NCI-H460 (cell line): ENCODE data around the gene FAM171A1. TPM values are rescaled to one million over a fixed set of nuclear protein-coding genes. Genes with fewer than 3 reads are reported as not detected.

Experiments used
- DNase-seq: peaks from one replicate; pipeline ENCODE4 v3.0.0-alpha.2; 2016; ENCODE audit warnings: low read depth; ENCODE audit errors: extremely low read depth
- small RNA-seq, 2 experiments: library from RNA; depleted of rRNA; stranded (forward); fragments of <200 nt; gene quantifications; one replicate each; pipeline ENCODE3, GENCODE V24; 2014
- total RNA-seq: library from RNA; depleted of rRNA; stranded (reverse); fragments of >200 nt; shearing (Covaris generic); gene quantifications from 2 replicates; pipeline ENCODE4 v1.2.3, GENCODE V29; 2014; rRNA removed

The FAM171A1 gene
- total RNA-seq, 1 experiment from 2014 or later: 8.3 TPM

- DNase-seq: no peak
Measured at GRCh38 chr10:15182540-15183207, 188.4 kb downstream of the FAM171A1 start.

GRCh38 chr10:15181576-15182156 lies 189.4 kb downstream of the FAM171A1 start:
- no peak for DNase-seq

GRCh38 chr10:15180736-15181135 lies 190.4 kb downstream of the FAM171A1 start:
- no peak for DNase-seq

- no peak for DNase-seq
Measured at GRCh38 chr10:15176269-15176668, 194.8 kb downstream of the FAM171A1 start.

- no peak for DNase-seq
Measured at GRCh38 chr10:15175587-15175986, 195.5 kb downstream of the FAM171A1 start.

- no peak for DNase-seq
Measured at GRCh38 chr10:15172306-15172840, 198.7 kb downstream of the FAM171A1 start.

- no peak for DNase-seq
Measured at GRCh38 chr10:15169555-15170401, 201.3 kb downstream of the FAM171A1 start.

- peak; percentile 89 for DNase-seq
Measured at GRCh38 chr10:15168786-15169554, 202.1 kb downstream of the FAM171A1 start.

GRCh38 chr10:15168291-15168785 lies 202.8 kb downstream of the FAM171A1 start, which contains the start of gene NMT2:
TSS of gene NMT2 (minus strand) at chr10:15168693. CDS start at chr10:15168612, 81 bp downstream.
- no peak for DNase-seq

GRCh38 chr10:15167411-15168290 lies 203.4 kb downstream of the FAM171A1 start:
- DNase-seq: no peak

GRCh38 chr10:15166325-15166724 lies 204.8 kb downstream of the FAM171A1 start:
- no peak for DNase-seq

- no peak for DNase-seq
Measured at GRCh38 chr10:15163253-15163828, 207.7 kb downstream of the FAM171A1 start.

Small RNA genes lying within 50 kb of the gene (small RNA-seq; reads per million reads assigned to genes)
- gene AL590365.1: 0 reads per million in 2 experiments

Other genes with a start within 250 kb of the FAM171A1 start
- gene NMT2, start 202.6 kb downstream of the FAM171A1 start, total RNA-seq: 16.9 and 17.5 TPM in 2 replicates